H9 (cell line): ENCODE results near the gene CYP2A7. TPM values are rescaled to one million over a fixed set of nuclear protein-coding genes. Genes with fewer than 3 reads are reported as not detected.
"Not testable (repeated sequence)": the region's sequence is repeated elsewhere in the genome, so short reads cannot be mapped to it uniquely, and the experiment has no call there.

ENCODE experiments used
- DNase-seq: peaks from one replicate; pipeline ENCODE4 v3.0.0-alpha.2; 2017
- H2AFZ ChIP-seq: one replicate; pipeline ENCODE4 v1.6.1; 2013; ENCODE audit warnings: mild to moderate bottlenecking, low read length, control low read depth, moderate library complexity
- H2AK5ac ChIP-seq: 2 replicates; pipeline ENCODE4 v1.6.1; 2013; ENCODE audit warnings: low read length, control low read depth, mixed read lengths; ENCODE audit not compliant: insufficient read length
- H2BK120ac ChIP-seq: one replicate; pipeline ENCODE4 v1.6.1; 2013; ENCODE audit warnings: low read depth, mild to moderate bottlenecking, low read length, control low read depth, inconsistent platforms; ENCODE audit not compliant: poor library complexity, severe bottlenecking
- H2BK12ac ChIP-seq: 2 replicates; pipeline ENCODE4 v1.6.1; 2013; ENCODE audit warnings: low read length, control low read depth, mixed read lengths, low read depth; ENCODE audit not compliant: insufficient read length
- H2BK15ac ChIP-seq: 2 replicates; pipeline ENCODE4 v1.6.1; 2013; ENCODE audit warnings: low read depth, low read length, control low read depth
- H2BK20ac ChIP-seq: one replicate; pipeline ENCODE4 v1.6.1; 2013; ENCODE audit warnings: low read depth, mild to moderate bottlenecking, low read length, control low read depth, inconsistent platforms; ENCODE audit not compliant: poor library complexity, severe bottlenecking
- H2BK5ac ChIP-seq: 2 replicates; pipeline ENCODE4 v1.6.1; 2013; ENCODE audit warnings: low read length, control low read depth, mixed read lengths; ENCODE audit not compliant: insufficient read length
- H3K14ac ChIP-seq: 2 replicates; pipeline ENCODE4 v1.6.1; 2013; ENCODE audit warnings: low read length, control low read depth; ENCODE audit not compliant: insufficient read depth
- H3K18ac ChIP-seq: 2 replicates; pipeline ENCODE4 v1.6.1; 2013; ENCODE audit warnings: low read depth, mild to moderate bottlenecking, mixed read lengths, low read length, control low read depth; ENCODE audit not compliant: insufficient read length
- H3K23ac ChIP-seq: 2 replicates; pipeline ENCODE4 v1.6.1; 2013; ENCODE audit warnings: low read length, control low read depth, mixed read lengths, low read depth; ENCODE audit not compliant: insufficient read length
- H3K23me2 ChIP-seq: 2 replicates; pipeline ENCODE4 v1.6.1; 2013; ENCODE audit warnings: low read depth, mild to moderate bottlenecking, mixed read lengths, low read length, control low read depth; ENCODE audit not compliant: insufficient read length, poor library complexity, severe bottlenecking
- H3K27ac ChIP-seq: 2 replicates; pipeline ENCODE4 v1.5.1; 2013; ENCODE audit warnings: low read length, control low read depth, mixed read lengths, low read depth; ENCODE audit not compliant: insufficient read length
- H3K27me3 ChIP-seq: 2 replicates; pipeline ENCODE4 v1.6.1; 2013; ENCODE audit warnings: low read length, control low read depth, inconsistent platforms; ENCODE audit not compliant: insufficient read depth
- H3K4ac ChIP-seq: 2 replicates; pipeline ENCODE4 v1.6.1; 2013; ENCODE audit warnings: low read depth, mild to moderate bottlenecking, control low read depth, inconsistent platforms, low read length, moderate library complexity
- H3K4me1 ChIP-seq: 2 replicates; pipeline ENCODE4 v1.6.1; 2013; ENCODE audit warnings: low read length, control low read depth, inconsistent platforms; ENCODE audit not compliant: insufficient read depth
- H3K4me2 ChIP-seq: 2 replicates; pipeline ENCODE4 v1.6.1; 2013; ENCODE audit warnings: low read length, control low read depth, mixed read lengths; ENCODE audit not compliant: insufficient read length, insufficient read depth
- H3K56ac ChIP-seq: 2 replicates; pipeline ENCODE4 v1.6.1; 2013; ENCODE audit warnings: low read depth, mild to moderate bottlenecking, mixed read lengths, low read length, control low read depth; ENCODE audit not compliant: insufficient read length
- H3K79me1 ChIP-seq: 2 replicates; pipeline ENCODE4 v1.6.1; 2013; ENCODE audit warnings: low read depth, mild to moderate bottlenecking, moderate library complexity, low read length, control low read depth, inconsistent platforms; ENCODE audit not compliant: insufficient read depth, poor library complexity, severe bottlenecking
- H3K79me2 ChIP-seq: 2 replicates; pipeline ENCODE4 v1.6.1; 2013; ENCODE audit warnings: low read length, control low read depth, inconsistent platforms; ENCODE audit not compliant: insufficient read depth
- H3K9ac ChIP-seq: 2 replicates; pipeline ENCODE4 v1.6.1; 2013; ENCODE audit warnings: low read length, control low read depth, mixed read lengths; ENCODE audit not compliant: insufficient read length; ENCODE audit errors: extremely low read depth
- H3K9me3 ChIP-seq: one replicate; pipeline ENCODE4 v1.6.1; 2013; ENCODE audit warnings: low read depth, low read length, inconsistent platforms; ENCODE audit not compliant: control insufficient read depth
- H3T11ph ChIP-seq: one replicate; pipeline ENCODE4 v1.6.1; 2013; ENCODE audit warnings: mild to moderate bottlenecking, low read length, control low read depth, inconsistent platforms
- H4K20me1 ChIP-seq: one replicate; pipeline ENCODE4 v1.6.1; 2013; ENCODE audit not compliant: control insufficient read depth, insufficient read length, insufficient read depth
- H4K5ac ChIP-seq: 2 replicates; pipeline ENCODE4 v1.6.1; 2013; ENCODE audit warnings: low read depth, mild to moderate bottlenecking, mixed read lengths, low read length, control low read depth; ENCODE audit not compliant: insufficient read length
- H4K8ac ChIP-seq: replicated peaks from 2 replicates; pipeline ENCODE4 v1.6.1; 2013; ENCODE audit warnings: low read length, control low read depth, mixed read lengths, low read depth; ENCODE audit not compliant: insufficient read length
- H4K91ac ChIP-seq: 2 replicates; pipeline ENCODE4 v1.6.1; 2013; ENCODE audit warnings: low read depth, mild to moderate bottlenecking, moderate library complexity, mixed read lengths, low read length, control low read depth; ENCODE audit not compliant: insufficient read length
- H3K27ac Mint-ChIP-seq, 3 experiments: 2 replicates in 2 of 3; 3 replicates in 1 of 3; pipeline ENCODE4 v1.8.0; 2020 to 2021; ENCODE audit warnings: mixed read lengths in 3 of 3, mild to moderate bottlenecking in 1 of 3, moderate library complexity in 1 of 3
- H3K27me3 Mint-ChIP-seq: 2 replicates; pipeline ENCODE4 v1.8.0; 2021; ENCODE audit warnings: low read depth, mild to moderate bottlenecking, moderate library complexity, mixed read lengths
- H3K36me3 Mint-ChIP-seq, 3 experiments: 2 replicates in 2 of 3; 3 replicates in 1 of 3; pipeline ENCODE4 v1.8.0; 2020 to 2021; ENCODE audit warnings: low read depth in 3 of 3, mixed read lengths in 3 of 3; ENCODE audit not compliant: insufficient read depth in 1 of 3
- H3K4me1 Mint-ChIP-seq, 2 experiments: 2 replicates each; pipeline ENCODE4 v1.8.0; 2020; ENCODE audit warnings: mixed read lengths in 2 of 2
- H3K4me3 Mint-ChIP-seq, 2 experiments: 2 replicates in 1 of 2; 3 replicates in 1 of 2; pipeline ENCODE4 v1.8.0; 2020 to 2021; ENCODE audit warnings: mild to moderate bottlenecking in 2 of 2, mixed read lengths in 2 of 2, moderate library complexity in 1 of 2
- H3K9me3 Mint-ChIP-seq, 2 experiments: 2 replicates in 1 of 2; 3 replicates in 1 of 2; pipeline ENCODE4 v1.8.0; 2020; ENCODE audit warnings: mild to moderate bottlenecking in 2 of 2, mixed read lengths in 2 of 2, moderate library complexity in 1 of 2
- CTCF ChIP-seq: fragments of 200-600 bp; sonication (generic); conservative IDR thresholded peaks from 3 replicates; pipeline ENCODE4 v1.8.0; 2021; ENCODE audit warnings: antibody characterized with exemption, mild to moderate bottlenecking
- WGBS: extraction: QIAGEN DNeasy Blood & Tissue Kit; methylation state at CpG from one replicate; pipeline ENCODE4 v1.1.7; 2013; ENCODE audit warnings: missing lambda C conversion rate, low lambda C conversion rate, mixed read lengths; ENCODE audit not compliant: insufficient read length; ENCODE audit errors: extremely low coverage; 5-methylcytosine and 5-hydroxymethylcytosine counted together
- total RNA-seq: library from RNA; stranded (reverse); gene quantifications from 2 replicates; pipeline ENCODE4 v1.2.1, GENCODE V29; 2021

The CYP2A7 gene
- total RNA-seq, 1 experiment from 2014 or later, result not detected

DNA sequence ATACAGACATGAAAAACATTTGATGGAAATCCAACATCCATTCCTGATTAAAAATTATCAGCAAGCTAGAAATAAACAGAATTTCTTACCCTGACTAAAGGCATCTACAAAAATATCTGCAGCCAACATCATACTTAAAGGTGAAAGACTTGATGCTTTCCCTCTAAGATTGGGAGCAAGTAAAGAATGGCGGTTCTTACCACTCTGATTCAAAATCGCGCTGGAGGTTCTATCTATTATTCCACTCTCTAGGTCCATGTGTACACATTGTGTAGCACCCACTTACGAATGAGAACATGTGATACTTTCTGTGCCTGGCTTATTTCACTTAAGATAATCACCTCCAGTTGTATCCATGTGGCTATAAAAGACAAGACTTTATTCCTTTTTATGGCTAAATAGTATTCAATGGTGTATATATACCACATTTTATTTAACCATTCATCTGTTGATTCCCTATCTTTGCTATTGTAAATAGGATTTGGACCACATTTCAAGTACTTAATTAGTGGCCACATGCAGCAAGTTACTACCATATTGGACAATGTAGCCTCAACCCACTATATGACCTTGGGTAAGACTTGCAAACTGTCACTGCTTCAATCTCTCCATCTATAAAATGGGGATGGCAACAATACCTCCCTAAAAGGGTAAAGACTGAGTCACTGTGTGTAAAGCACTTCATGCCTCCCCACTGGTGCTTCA, 38.4 kb upstream of the CYP2A7 start:
- no peaks in the 10 kb centered on the region for H3K23me2 ChIP-seq
- no peak overlapping the region for H2BK120ac ChIP-seq
- no CpG with 5 or more reads among the region's 4 CpGs for WGBS
- H3K36me3 Mint-ChIP-seq, result peaks cover 0 to 6% (median 3%) of the 10 kb centered on the region in 3 experiments; a peak in 5 of 7 replicates
- no peaks in the 10 kb centered on the region for H3K79me1 ChIP-seq
- H4K91ac ChIP-seq, result no peak overlapping the region
- no peak overlapping the region for H3T11ph ChIP-seq
- no peak overlapping the region for H3K4me2 ChIP-seq
- H3K9me3 ChIP-seq, result no peaks in the 10 kb centered on the region
- H3K27ac Mint-ChIP-seq, result no peak overlapping the region
- H3K4me1 Mint-ChIP-seq, result peaks cover 2 to 10% of the 10 kb centered on the region in 2 experiments; a peak in 2 of 4 replicates
- no peaks in the 10 kb centered on the region for H3K79me2 ChIP-seq
- H3K27ac ChIP-seq, result no peak overlapping the region
- no peak for TF ChIP-seq CTCF
- no peak overlapping the region for H3K18ac ChIP-seq
- H2AFZ ChIP-seq, result no peak overlapping the region
- no peak overlapping the region for H2BK12ac ChIP-seq
- peaks cover 22% of the 10 kb centered on the region for H3K27me3 Mint-ChIP-seq
- no peak overlapping the region for H3K23ac ChIP-seq
- no peak overlapping the region for H2AK5ac ChIP-seq
- H2BK15ac ChIP-seq, result no peak overlapping the region
- H3K9me3 Mint-ChIP-seq, result peaks cover 26 to 31% of the 10 kb centered on the region in 2 experiments
- H3K4me3 Mint-ChIP-seq, result no peak overlapping the region
- no peak overlapping the region for H2BK5ac ChIP-seq
- H4K8ac ChIP-seq, result no peak overlapping the region
- no peak overlapping the region for H2BK20ac ChIP-seq
- DNase-seq, result no peak
- no peak overlapping the region for H3K9ac ChIP-seq
- no peak overlapping the region for H3K4ac ChIP-seq
- H3K56ac ChIP-seq, result no peak overlapping the region
- no peaks in the 10 kb centered on the region for H3K27me3 ChIP-seq
- H3K4me1 ChIP-seq, result no peaks in the 10 kb centered on the region
- H4K20me1 ChIP-seq, result no peaks in the 10 kb centered on the region
- no peak overlapping the region for H3K14ac ChIP-seq
- H4K5ac ChIP-seq, result no peak overlapping the region

- not testable (repeated sequence) for H2BK20ac ChIP-seq, DNase-seq, H2AK5ac ChIP-seq, H4K5ac ChIP-seq, H3K79me1 ChIP-seq, H3K4me1 ChIP-seq, H3K23ac ChIP-seq, H3K27me3 ChIP-seq, H3K36me3 Mint-ChIP-seq, H3K27ac ChIP-seq, H3K4me2 ChIP-seq, H3K9ac ChIP-seq, H2BK120ac ChIP-seq, H3K79me2 ChIP-seq, H4K8ac ChIP-seq, H3K18ac ChIP-seq, H3K4me1 Mint-ChIP-seq, H4K91ac ChIP-seq, H3T11ph ChIP-seq, H2BK15ac ChIP-seq, H2AFZ ChIP-seq, H3K56ac ChIP-seq, H4K20me1 ChIP-seq, H2BK5ac ChIP-seq, H3K4me3 Mint-ChIP-seq, H3K4ac ChIP-seq, H3K14ac ChIP-seq, H3K9me3 ChIP-seq, H3K23me2 ChIP-seq, H2BK12ac ChIP-seq
- Mint-ChIP-seq H3K9me3 (peaks cover 32 to 33% of the 10 kb centered on the region in 2 experiments), H3K27ac (peak overlapping the region in 1 of 3 experiments; percentile 29; a peak in 1 of 7 replicates), H3K27me3 (peaks cover 29% of the 10 kb centered on the region)
- no CpG with 5 or more reads among the region's 7 CpGs for WGBS
Measured at GRCh38 chr19:40919530-40920299, 37.7 kb upstream of the CYP2A7 start.
